Fibroblast of lung (primary cell): ENCODE results near the gene SIAH2. TPM values are rescaled to one million over a fixed set of nuclear protein-coding genes. Genes with fewer than 3 reads are reported as not detected.
A peak's percentile ranks its signal among the peaks of the same experiment; 100 is the strongest.

Experiments
- DNase-seq, 2 donors: peaks; one replicate each; pipeline versions ENCODE4 v3.0.0 to v3.0.0-alpha.2; 2010; ENCODE audit warnings: low read depth in 2 of 2
- H2AFZ ChIP-seq: 2 replicates; pipeline ENCODE4 v1.5.1; 2012; ENCODE audit warnings: low read length, control low read depth, inconsistent platforms
- H3K27ac ChIP-seq: 2 replicates; pipeline ENCODE4 v1.5.1; 2011; ENCODE audit warnings: low read length, control low read depth; ENCODE audit not compliant: insufficient read depth
- H3K27me3 ChIP-seq: 2 replicates; pipeline ENCODE4 v1.5.1; 2011; ENCODE audit warnings: mild to moderate bottlenecking, low read length; ENCODE audit not compliant: control insufficient read depth, insufficient read depth
- H3K36me3 ChIP-seq: 2 replicates; pipeline ENCODE4 v1.5.1; 2011; ENCODE audit warnings: low read length; ENCODE audit not compliant: control insufficient read depth, insufficient read depth
- H3K4me1 ChIP-seq: 2 replicates; pipeline ENCODE4 v1.5.1; 2011; ENCODE audit warnings: low read length; ENCODE audit not compliant: control insufficient read depth, insufficient read depth; ENCODE audit errors: extremely low read depth
- H3K4me2 ChIP-seq: 2 replicates; pipeline ENCODE4 v1.5.1; 2011; ENCODE audit warnings: low read length, control low read depth; ENCODE audit not compliant: insufficient read depth; ENCODE audit errors: extremely low read depth
- H3K4me3 ChIP-seq, 4 experiments: fragments of 200-600 bp in 1 of 4; sonication (generic) in 1 of 4; replicated peaks in 1 of 4; 2 replicates each; pipeline ENCODE4 v1.5.1; 2011 to 2016; ENCODE audit warnings: low read length in 4 of 4, low read depth in 3 of 4, mild to moderate bottlenecking in 3 of 4, control low read depth in 2 of 4, inconsistent platforms in 1 of 4, mixed read lengths in 1 of 4; ENCODE audit not compliant: insufficient read depth in 1 of 4; ENCODE audit errors: control extremely low read depth in 1 of 4
- H3K79me2 ChIP-seq: 2 replicates; pipeline ENCODE4 v1.5.1; 2012; ENCODE audit warnings: mild to moderate bottlenecking, low read length, inconsistent platforms; ENCODE audit not compliant: control insufficient read depth, insufficient read depth
- H3K9ac ChIP-seq: 2 replicates; pipeline ENCODE4 v1.5.1; 2011; ENCODE audit warnings: mild to moderate bottlenecking, low read length, control low read depth; ENCODE audit not compliant: insufficient read depth
- H3K9me3 ChIP-seq: 2 replicates; pipeline ENCODE4 v1.5.1; 2012; ENCODE audit warnings: low read depth, low read length; ENCODE audit not compliant: control insufficient read depth, insufficient read depth
- H4K20me1 ChIP-seq: 2 replicates; pipeline ENCODE4 v1.5.1; 2011; ENCODE audit warnings: low read length; ENCODE audit not compliant: control insufficient read depth, insufficient read depth; ENCODE audit errors: extremely low read depth
- EZH2 ChIP-seq: IDR thresholded peaks from 2 replicates; pipeline ENCODE4 v1.5.1; 2012; ENCODE audit warnings: low read length, control low read depth, mild to moderate bottlenecking; ENCODE audit errors: missing control alignments
- polyA plus RNA-seq, 2 donors: library from polyadenylated mRNA; depleted of rRNA in 1 of 2; stranded (reverse) in 1 of 2; unstranded in 1 of 2; fragments of >200 nt; gene quantifications; 2 replicates each; pipeline ENCODE4 v1.2.1, GENCODE V29; 2011 to 2012; ENCODE audit warnings: missing spikeins in 1 of 2
- total RNA-seq: library from RNA; depleted of rRNA; stranded (reverse); fragments of >200 nt; gene quantifications from 2 replicates; pipeline ENCODE4 v1.2.1, GENCODE V29; 2014
- TF ChIP-seq, protein P1 (sequence below), 2 donors: IDR thresholded peaks in 1 of 2; conservative IDR thresholded peaks in 1 of 2; 1 replicate in 1 of 2; 2 replicates in 1 of 2; pipeline ENCODE4 v1.5.1; 2011 to 2012; ENCODE audit warnings: low read length in 2 of 2, control low read depth in 1 of 2, inconsistent platforms in 1 of 2, low read depth in 1 of 2, mild to moderate bottlenecking in 1 of 2

Gene SIAH2
- total and polyA plus RNA-seq, 2 donors (not counting 1 experiment from before 2014, with no cell fraction given): 28.9 to 29.7 TPM

DNA sequence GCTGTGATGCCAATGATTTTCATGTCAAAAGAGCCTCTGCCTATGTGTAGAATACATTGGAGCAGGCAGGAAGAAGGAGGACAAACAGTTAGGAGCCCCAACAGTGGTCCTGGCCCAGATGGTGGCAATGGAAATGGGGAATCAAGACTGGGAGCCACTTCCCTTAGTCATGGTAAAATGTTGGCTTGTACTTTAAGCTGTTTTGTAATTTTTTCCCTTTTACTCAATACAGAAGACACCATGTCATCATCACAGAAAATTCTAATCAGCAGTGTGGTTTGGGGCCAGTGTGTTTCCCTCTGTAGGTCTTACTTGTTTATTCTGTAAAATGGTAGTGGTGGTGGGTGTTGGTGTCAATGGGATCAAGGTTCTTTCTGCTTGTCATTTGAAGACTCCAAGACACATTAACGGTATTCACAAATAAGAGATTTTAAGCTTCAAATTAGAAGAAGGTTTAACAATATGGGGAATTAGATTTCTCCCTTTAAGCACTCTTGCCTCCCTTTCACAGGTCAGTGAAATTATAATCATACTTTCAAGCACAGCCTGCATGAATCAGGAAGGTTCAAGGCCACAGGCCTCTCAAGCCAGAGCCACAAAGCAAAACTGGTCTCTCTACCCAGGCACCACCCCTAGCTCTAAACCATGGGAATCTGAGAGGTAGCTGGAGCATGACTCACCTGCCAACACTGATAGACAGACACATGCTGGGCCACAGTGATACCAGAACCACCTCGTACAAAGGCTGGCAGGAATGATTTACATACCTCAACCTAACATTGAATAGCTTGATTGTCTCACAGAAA lies 24.9 kb downstream of the SIAH2 start:
- no peak for TF ChIP-seq EZH2
- TF ChIP-seq, protein P1, sequence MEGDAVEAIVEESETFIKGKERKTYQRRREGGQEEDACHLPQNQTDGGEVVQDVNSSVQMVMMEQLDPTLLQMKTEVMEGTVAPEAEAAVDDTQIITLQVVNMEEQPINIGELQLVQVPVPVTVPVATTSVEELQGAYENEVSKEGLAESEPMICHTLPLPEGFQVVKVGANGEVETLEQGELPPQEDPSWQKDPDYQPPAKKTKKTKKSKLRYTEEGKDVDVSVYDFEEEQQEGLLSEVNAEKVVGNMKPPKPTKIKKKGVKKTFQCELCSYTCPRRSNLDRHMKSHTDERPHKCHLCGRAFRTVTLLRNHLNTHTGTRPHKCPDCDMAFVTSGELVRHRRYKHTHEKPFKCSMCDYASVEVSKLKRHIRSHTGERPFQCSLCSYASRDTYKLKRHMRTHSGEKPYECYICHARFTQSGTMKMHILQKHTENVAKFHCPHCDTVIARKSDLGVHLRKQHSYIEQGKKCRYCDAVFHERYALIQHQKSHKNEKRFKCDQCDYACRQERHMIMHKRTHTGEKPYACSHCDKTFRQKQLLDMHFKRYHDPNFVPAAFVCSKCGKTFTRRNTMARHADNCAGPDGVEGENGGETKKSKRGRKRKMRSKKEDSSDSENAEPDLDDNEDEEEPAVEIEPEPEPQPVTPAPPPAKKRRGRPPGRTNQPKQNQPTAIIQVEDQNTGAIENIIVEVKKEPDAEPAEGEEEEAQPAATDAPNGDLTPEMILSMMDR (conservative IDR thresholded peaks at IDR 0.05 in 1 of 2, IDR thresholded peaks at IDR 0.05 in 1 of 2; ENCODE audit: low read depth in 1 of 2, low read length in 2 of 2): no peak
- peak; percentile 41 to 65 for DNase-seq
- peaks cover 2% of the 10 kb centered on the region for H3K36me3 ChIP-seq
- H3K4me2 ChIP-seq: no peak overlapping the region
- H3K9me3 ChIP-seq: no peaks in the 10 kb centered on the region
- H3K9ac ChIP-seq: no peak overlapping the region
- H4K20me1 ChIP-seq: no peaks in the 10 kb centered on the region
- no peak overlapping the region for H3K4me3 ChIP-seq
- H3K4me1 ChIP-seq: peaks cover 2% of the 10 kb centered on the region
- H3K27me3 ChIP-seq: no peaks in the 10 kb centered on the region
- H3K79me2 ChIP-seq: peaks cover 9% of the 10 kb centered on the region
- H2AFZ ChIP-seq: no peak overlapping the region
- H3K27ac ChIP-seq: no peak overlapping the region

DNA sequence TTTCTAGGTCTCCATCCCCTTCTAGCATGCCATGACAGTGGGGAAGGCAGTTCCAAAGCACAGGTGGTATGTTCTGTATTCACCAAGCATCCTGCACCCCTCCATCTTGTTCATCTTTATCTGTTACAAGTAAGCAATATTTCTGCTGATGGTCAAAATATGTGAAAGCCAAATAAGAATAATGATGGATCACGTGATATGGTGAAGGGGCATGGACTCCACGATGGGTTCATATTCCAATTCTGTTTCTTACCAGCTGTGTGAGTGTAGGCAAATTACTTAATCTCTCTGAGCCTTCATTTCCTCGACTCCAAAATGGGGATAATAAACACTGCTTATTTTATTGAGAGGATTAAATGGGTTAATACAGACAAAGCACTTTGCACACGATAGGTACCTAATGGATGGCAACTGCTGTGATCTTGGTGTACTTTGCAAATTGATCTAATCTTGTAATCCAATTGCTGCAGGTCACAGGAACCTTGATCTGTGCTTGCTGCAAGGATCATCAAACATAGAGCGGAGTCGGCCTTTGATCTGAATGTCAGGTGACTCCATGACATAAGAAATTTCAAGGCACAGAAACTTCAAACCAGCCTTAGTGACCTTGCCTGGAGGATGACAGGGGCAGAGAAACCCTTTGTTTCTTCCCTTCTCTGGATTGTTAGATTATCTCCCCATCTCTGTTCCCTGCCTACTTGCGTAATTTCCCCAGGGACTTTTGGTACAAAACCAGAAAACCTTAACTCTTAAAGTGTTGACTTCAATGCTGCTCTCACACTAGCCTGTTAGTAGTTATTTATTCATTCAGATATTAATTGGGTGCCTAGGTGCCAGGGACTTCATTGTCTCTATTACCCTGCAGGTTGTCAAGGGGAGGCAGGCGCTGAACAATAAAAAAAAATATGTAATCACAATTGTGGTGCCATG lies 25.8 kb downstream of the SIAH2 start:
- H3K4me3 ChIP-seq: no peak overlapping the region
- H3K36me3 ChIP-seq: peaks cover 2% of the 10 kb centered on the region
- H3K9ac ChIP-seq: no peak overlapping the region
- no peak overlapping the region for H3K4me2 ChIP-seq
- H2AFZ ChIP-seq: no peak overlapping the region
- no peak overlapping the region for H3K27ac ChIP-seq
- TF ChIP-seq, protein P1 (conservative IDR thresholded peaks at IDR 0.05 in 1 of 2, IDR thresholded peaks at IDR 0.05 in 1 of 2; ENCODE audit: low read depth in 1 of 2, low read length in 2 of 2): no peak
- TF ChIP-seq EZH2: no peak
- H3K79me2 ChIP-seq: peaks cover 5% of the 10 kb centered on the region
- peaks cover 2% of the 10 kb centered on the region for H3K4me1 ChIP-seq
- no peak for DNase-seq
- no peaks in the 10 kb centered on the region for H3K27me3 ChIP-seq
- no peaks in the 10 kb centered on the region for H3K9me3 ChIP-seq
- no peaks in the 10 kb centered on the region for H4K20me1 ChIP-seq

DNA sequence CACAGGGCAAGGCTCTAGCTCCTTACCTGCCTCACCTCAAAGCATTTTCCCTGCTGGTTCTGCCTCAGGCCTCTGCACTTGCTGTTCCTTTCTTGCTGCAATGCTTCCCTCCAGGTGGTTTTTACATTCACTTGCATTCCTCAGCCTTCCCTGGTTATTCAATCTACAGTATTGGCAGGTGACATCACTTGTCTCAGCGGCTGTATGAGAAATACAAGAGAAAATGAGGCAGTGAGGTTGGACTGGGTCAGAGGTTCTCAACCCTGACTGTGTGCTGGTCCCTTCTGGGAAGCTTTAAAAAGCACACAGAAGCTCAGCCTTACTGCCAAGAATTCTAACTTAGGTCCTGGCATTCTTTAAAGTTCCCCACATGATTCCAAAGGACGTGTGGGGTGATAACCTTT lies 26.7 kb downstream of the SIAH2 start:
- no peaks in the 10 kb centered on the region for H3K36me3 ChIP-seq
- H4K20me1 ChIP-seq: no peaks in the 10 kb centered on the region
- H3K4me3 ChIP-seq: no peak overlapping the region
- H2AFZ ChIP-seq: no peak overlapping the region
- no peak overlapping the region for H3K9ac ChIP-seq
- no peaks in the 10 kb centered on the region for H3K27me3 ChIP-seq
- no peak overlapping the region for H3K4me2 ChIP-seq
- peaks cover 2% of the 10 kb centered on the region for H3K4me1 ChIP-seq
- no peak overlapping the region for H3K27ac ChIP-seq
- DNase-seq: no peak
- no peaks in the 10 kb centered on the region for H3K9me3 ChIP-seq
- no peak for TF ChIP-seq EZH2
- TF ChIP-seq, protein P1 (conservative IDR thresholded peaks at IDR 0.05 in 1 of 2, IDR thresholded peaks at IDR 0.05 in 1 of 2; ENCODE audit: low read depth in 1 of 2, low read length in 2 of 2): no peak
- peaks cover 3% of the 10 kb centered on the region for H3K79me2 ChIP-seq
